Measurements from ENCODE around the gene ABCB1.

GRCh38 chr7:87505122-87505521 is 95.6 kb downstream of the ABCB1 start:
- TF ChIP-seq RAD21 (IDR thresholded peaks at IDR 0.05 in 1 of 2, conservative IDR thresholded peaks at IDR 0.05 in 1 of 2; ENCODE audit: low read depth in 2 of 2, low read length in 2 of 2) (no peak), EP300 (IDR thresholded peaks at IDR 0.05; ENCODE audit: borderline replicate concordance in 1 of 2, low read depth in 2 of 2, low read length in 2 of 2) (no peak), CHD2 (IDR thresholded peaks at IDR 0.05; ENCODE audit: low read length) (no peak), EZH2 (IDR thresholded peaks at IDR 0.05; ENCODE audit: low read depth, low read length, severe bottlenecking) (no peak), POLR2A (IDR thresholded peaks at IDR 0.05; ENCODE audit: control extremely low read depth in 1 of 2, low read depth in 2 of 2, low read length in 2 of 2) (no peak), CTCF (IDR thresholded peaks at IDR 0.05; ENCODE audit: control extremely low read depth in 1 of 3, insufficient read depth in 1 of 3, low read depth in 1 of 3, low read length in 3 of 3) (no peak), CHD1 (IDR thresholded peaks at IDR 0.05; ENCODE audit: low read depth, low read length) (no peak), TAF1 (IDR thresholded peaks at IDR 0.05; ENCODE audit: low read depth, low read length) (no peak), TEAD4 (IDR thresholded peaks at IDR 0.05; ENCODE audit: low read depth, low read length) (no peak), RFX5 (IDR thresholded peaks at IDR 0.05; ENCODE audit: borderline replicate concordance, low read depth, low read length) (no peak)
